NT2/D1 (cell line): ENCODE results near the gene CORO7.

ENCODE experiments used
- SUZ12 ChIP-seq: IDR thresholded peaks from 2 replicates; pipeline ENCODE4 v1.6.1; 2011; ENCODE audit not compliant: insufficient read length, insufficient read depth; ENCODE audit errors: extremely low read depth
- YY1 ChIP-seq: IDR thresholded peaks from 2 replicates; pipeline ENCODE4 v1.6.1; 2011; ENCODE audit not compliant: insufficient read length, insufficient read depth
- ZNF274 ChIP-seq: IDR thresholded peaks from 2 replicates; pipeline ENCODE4 v1.6.1; 2011; ENCODE audit warnings: mild to moderate bottlenecking, low read depth, low read length

GRCh38 chr16:4426722-4427372 lies 10.5 kb upstream of the CORO7 start:
- TF ChIP-seq SUZ12, result no peak
- TF ChIP-seq ZNF274, result no peak
- TF ChIP-seq YY1, result no peak
